Measurements from ENCODE around the gene PPP1R36. TPM values are rescaled to one million over a fixed set of nuclear protein-coding genes. Genes with fewer than 3 reads are reported as not detected.
"Not testable (repeated sequence)": the region's sequence is repeated elsewhere in the genome, so short reads cannot be mapped to it uniquely, and the experiment has no call there.

Gene PPP1R36
- total and polyA plus RNA-seq, 3 donors from 2014 or later = 22.4 to 108 (median 38.5) TPM

DNA sequence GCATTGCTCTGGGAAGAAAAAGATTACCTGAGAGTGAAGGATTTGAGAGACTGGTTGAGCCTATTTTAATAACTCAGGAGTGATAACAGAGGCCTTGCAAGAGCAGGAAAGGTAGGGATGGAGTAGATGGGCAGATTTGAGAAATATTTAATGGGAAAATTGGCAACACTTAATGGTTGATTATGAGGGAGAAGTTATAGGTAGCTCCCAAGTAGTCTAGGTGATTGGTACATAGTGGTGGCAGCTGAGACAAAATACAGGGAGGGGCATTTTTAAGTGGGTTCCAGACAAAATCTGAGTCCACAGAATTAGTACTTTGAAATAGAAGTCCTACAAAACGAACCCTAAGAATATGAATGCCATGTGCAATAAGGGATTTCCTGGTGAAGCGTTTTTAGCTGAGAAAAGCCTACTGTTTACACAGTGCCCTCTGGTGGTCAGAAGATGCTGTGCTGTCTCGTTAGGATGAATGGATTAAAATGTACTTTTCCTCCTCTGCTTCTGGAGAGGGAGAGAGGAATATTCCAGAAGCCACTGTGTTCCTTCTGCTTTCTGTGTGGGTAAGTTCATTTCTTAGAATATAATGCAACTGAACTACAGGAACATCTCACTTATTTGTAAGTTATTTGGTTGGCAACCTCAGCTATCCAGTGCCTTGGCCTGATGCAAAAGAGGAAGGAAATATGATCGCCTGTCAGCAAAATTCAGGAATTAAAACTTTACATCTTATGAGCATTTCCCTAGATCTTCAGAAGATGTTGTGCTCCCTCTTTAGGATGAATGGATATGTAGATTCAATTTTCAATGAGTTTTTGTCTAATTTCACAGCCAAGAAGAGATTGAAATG lies 38.7 kb upstream of the PPP1R36 start:
- no peak for TF ChIP-seq POLR2A (IDR thresholded peaks at IDR 0.05)
- peak; percentile 80 to 90 (median 84) for TF ChIP-seq CTCF (IDR thresholded peaks at IDR 0.05)
- Histone ChIP-seq H3K27me3 (no peaks in the 10 kb centered on the region), H3K4me1 (peaks cover 29% of the 10 kb centered on the region), H3K4me3 (no peak overlapping the region), H3K9me3 (no peaks in the 10 kb centered on the region), H3K27ac (peak overlapping the region in 1 of 2 donors; percentile 1), H3K36me3 (ENCODE audit: low read depth, missing control alignments) (no peaks in the 10 kb centered on the region)
- intact Hi-C loops (cut with DNase I; ENCODE audit: low total_unique reads) = no loop called here
- DNase-seq = peak; percentile 89
- WGBS, 2 donors = 26 to 31% methylated on average over 4 of the region's 4 CpGs

- no peaks in the 10 kb centered on the region for H3K36me3 ChIP-seq (ENCODE audit: low read depth, missing control alignments)
- H3K4me1 ChIP-seq = peaks cover 13% of the 10 kb centered on the region
- 91 to 94% methylated on average over 2 of the region's 2 CpGs for WGBS, 2 donors
- no peak for TF ChIP-seq CTCF (IDR thresholded peaks at IDR 0.05)
- TF ChIP-seq POLR2A (IDR thresholded peaks at IDR 0.05) = no peak
- no peak for DNase-seq
- H3K27me3 ChIP-seq = no peaks in the 10 kb centered on the region
- intact Hi-C loops (cut with DNase I; ENCODE audit: low total_unique reads) = no loop called here
- no peak overlapping the region for H3K4me3 ChIP-seq
- no peak overlapping the region for H3K27ac ChIP-seq
- H3K9me3 ChIP-seq = no peaks in the 10 kb centered on the region
Observed at GRCh38 chr14:64513271-64513670, 36.5 kb upstream of the PPP1R36 start.

DNA sequence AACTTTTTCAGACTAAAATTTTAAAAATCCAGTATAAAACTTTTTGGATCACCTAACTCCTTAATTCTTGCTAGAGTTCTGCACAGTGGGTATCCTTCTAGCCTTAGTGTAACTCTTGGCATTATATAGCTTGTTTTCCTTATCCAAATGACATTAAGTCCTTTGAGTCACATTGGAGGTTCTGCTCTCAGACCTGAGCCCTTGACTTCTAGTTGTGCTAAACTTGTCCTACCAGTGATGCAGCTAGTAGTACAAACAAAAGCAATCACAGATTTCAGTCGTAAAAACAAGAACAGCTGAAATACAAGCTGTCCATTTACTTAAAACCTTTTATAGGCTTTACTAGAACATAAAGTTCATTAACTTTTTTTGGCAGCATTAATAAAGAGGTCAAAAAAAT lies 34.7 kb upstream of the PPP1R36 start:
- H3K9me3 ChIP-seq = no peaks in the 10 kb centered on the region
- WGBS, 2 donors = 18 to 44% methylated on average over 1 of the region's 1 CpG
- H3K4me3 ChIP-seq = no peak overlapping the region
- H3K27me3 ChIP-seq = no peaks in the 10 kb centered on the region
- no peaks in the 10 kb centered on the region for H3K36me3 ChIP-seq (ENCODE audit: low read depth, missing control alignments)
- no peak for DNase-seq
- TF ChIP-seq POLR2A (IDR thresholded peaks at IDR 0.05) = no peak
- intact Hi-C loops (cut with DNase I; ENCODE audit: low total_unique reads) = no loop called here
- H3K27ac ChIP-seq = no peak overlapping the region
- H3K4me1 ChIP-seq = peaks cover 12% of the 10 kb centered on the region

DNA sequence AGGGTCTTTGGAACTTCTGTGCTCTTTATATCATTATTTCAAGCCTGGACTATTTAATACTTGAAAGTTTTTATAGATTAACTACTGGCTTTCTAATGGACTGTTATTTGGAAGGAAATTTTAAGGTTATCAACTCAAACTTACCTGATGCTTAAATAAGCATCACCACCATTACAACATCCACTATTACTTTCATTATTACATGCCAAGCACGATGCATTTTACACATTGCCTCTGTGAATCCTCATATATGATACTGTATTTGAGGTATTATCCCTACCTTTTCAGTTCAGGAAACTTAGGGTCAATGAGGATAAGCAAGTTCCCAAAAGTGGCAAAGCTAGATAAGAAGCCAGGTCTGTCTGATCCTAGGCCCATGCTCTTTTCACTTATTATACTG lies 32.8 kb upstream of the PPP1R36 start:
- no peak overlapping the region for H3K4me3 ChIP-seq
- no peak for DNase-seq
- H3K4me1 ChIP-seq = no peaks in the 10 kb centered on the region
- no peak for TF ChIP-seq POLR2A (IDR thresholded peaks at IDR 0.05)
- 77 to 85% methylated on average over 1 of the region's 1 CpG for WGBS, 2 donors
- no peak overlapping the region for H3K27ac ChIP-seq
- H3K9me3 ChIP-seq = no peaks in the 10 kb centered on the region
- H3K27me3 ChIP-seq = no peaks in the 10 kb centered on the region
- intact Hi-C loops (cut with DNase I; ENCODE audit: low total_unique reads) = no loop called here
- H3K36me3 ChIP-seq (ENCODE audit: low read depth, missing control alignments) = no peaks in the 10 kb centered on the region

DNA sequence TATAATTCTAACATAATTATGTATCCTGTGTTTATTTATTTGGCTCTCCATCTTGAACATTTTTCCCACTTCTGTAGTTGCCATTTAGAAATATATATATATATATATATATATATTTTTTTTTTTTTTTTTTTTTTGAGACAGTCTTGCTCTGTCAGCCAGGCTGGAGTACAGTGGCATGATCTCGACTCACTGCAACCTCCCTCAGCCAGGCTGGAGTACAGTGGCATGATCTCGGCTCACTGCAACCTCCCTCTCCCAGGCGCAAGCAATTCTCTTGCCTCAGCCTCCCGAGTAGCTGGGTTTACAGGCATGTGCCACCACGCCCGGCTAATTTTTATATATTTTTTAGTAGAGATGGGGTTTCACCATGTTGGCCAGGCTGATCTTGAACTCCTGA lies 32.1 kb upstream of the PPP1R36 start:
- intact Hi-C loops (cut with DNase I; ENCODE audit: low total_unique reads); DNase-seq; H3K4me3 ChIP-seq; H3K9me3 ChIP-seq; H3K27ac ChIP-seq; H3K4me1 ChIP-seq; H3K27me3 ChIP-seq; H3K36me3 ChIP-seq (ENCODE audit: low read depth, missing control alignments): not testable (repeated sequence)
- 81 to 93% methylated on average over 6 of the region's 6 CpGs for WGBS, 2 donors

- Histone ChIP-seq H3K36me3 (ENCODE audit: low read depth, missing control alignments) (no peaks in the 10 kb centered on the region), H3K27ac (no peak overlapping the region), H3K4me1 (no peaks in the 10 kb centered on the region), H3K9me3 (no peaks in the 10 kb centered on the region), H3K4me3 (no peak overlapping the region), H3K27me3 (no peaks in the 10 kb centered on the region)
- no peak for TF ChIP-seq CTCF (IDR thresholded peaks at IDR 0.05)
- TF ChIP-seq POLR2A (IDR thresholded peaks at IDR 0.05) = no peak
- intact Hi-C loops (cut with DNase I; ENCODE audit: low total_unique reads) = no loop called here
- 78 to 91% methylated on average over 4 of the region's 4 CpGs for WGBS, 2 donors
- no peak for DNase-seq
Observed at GRCh38 chr14:64518229-64518628, 31.5 kb upstream of the PPP1R36 start.
